ENCODE results near the gene SLC33A1. TPM values are rescaled to one million over a fixed set of nuclear protein-coding genes. Genes with fewer than 3 reads are reported as not detected.

SLC33A1 gene
- total RNA-seq, 1 donor: 36.9 TPM

- Histone ChIP-seq H4K20me1 (ENCODE audit: insufficient read depth, low read length) (peaks cover 25% of the 10 kb centered on the region), H3K4me2 (ENCODE audit: insufficient read depth, low read length) (no peak overlapping the region), H2AFZ (ENCODE audit: low read length) (no peak overlapping the region), H3K4me3 (ENCODE audit: insufficient read depth, low read length) (no peak overlapping the region), H3K36me3 (ENCODE audit: insufficient read depth, low read length) (no peaks in the 10 kb centered on the region), H3K9me3 (ENCODE audit: low read depth, low read length) (no peaks in the 10 kb centered on the region), H3K27me3 (ENCODE audit: insufficient read depth, low read length) (no peaks in the 10 kb centered on the region), H3K4me1 (ENCODE audit: insufficient read depth, low read length) (peaks cover 5% of the 10 kb centered on the region), H3K79me2 (ENCODE audit: insufficient read depth, low read length) (peaks cover 99% of the 10 kb centered on the region), H3K27ac (ENCODE audit: low read depth, low read length) (no peak overlapping the region)
- DNase-seq (ENCODE audit: insufficient read length, low spot score, missing footprints): peak; percentile 62
- no peak for TF ChIP-seq CTCF (IDR thresholded peaks at IDR 0.05; ENCODE audit: extremely low read depth, low read depth, low read length)
Measured at GRCh38 chr3:155876037-155876436, 21.8 kb upstream of the SLC33A1 start.

DNA sequence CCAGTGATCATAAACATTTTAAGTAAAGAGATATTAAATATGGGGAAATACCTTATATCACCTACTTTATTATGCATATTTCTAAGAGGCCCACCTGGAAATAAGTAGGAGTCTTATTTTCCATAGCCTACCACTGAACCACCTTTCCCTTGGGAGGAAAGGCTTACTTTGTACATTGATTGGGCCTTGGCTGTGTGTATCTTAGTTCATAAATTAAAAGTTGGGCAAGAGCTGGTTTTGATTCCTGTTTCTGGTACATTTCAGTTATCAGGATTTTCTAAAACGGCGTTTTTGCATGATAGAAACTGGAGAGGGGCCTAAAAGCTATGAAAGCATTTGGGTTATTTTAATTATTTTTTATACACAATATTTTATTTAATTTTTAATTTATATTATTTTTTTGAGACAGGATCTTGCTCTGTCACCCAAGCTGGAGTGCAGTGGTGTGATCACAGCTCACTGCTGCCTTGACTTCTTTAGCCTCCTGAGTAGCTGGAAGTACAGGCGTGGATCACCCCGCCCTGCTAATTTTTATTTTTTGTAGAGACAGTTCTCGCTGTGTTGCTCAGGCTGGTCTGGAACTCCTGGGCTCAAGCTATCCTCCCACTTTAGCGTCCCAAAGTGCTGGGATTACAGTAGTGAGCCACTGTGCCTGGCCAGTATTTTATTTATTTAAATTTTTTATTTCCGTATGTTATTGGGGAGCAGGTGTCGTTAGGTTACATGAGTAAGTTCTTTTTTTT is 18.8 kb upstream of the SLC33A1 start:
- Histone ChIP-seq H4K20me1 (ENCODE audit: insufficient read depth, low read length) (peaks cover 22% of the 10 kb centered on the region), H3K4me3 (ENCODE audit: insufficient read depth, low read length) (no peak overlapping the region), H3K4me2 (ENCODE audit: insufficient read depth, low read length) (peak overlapping the region; percentile 89)

DNA sequence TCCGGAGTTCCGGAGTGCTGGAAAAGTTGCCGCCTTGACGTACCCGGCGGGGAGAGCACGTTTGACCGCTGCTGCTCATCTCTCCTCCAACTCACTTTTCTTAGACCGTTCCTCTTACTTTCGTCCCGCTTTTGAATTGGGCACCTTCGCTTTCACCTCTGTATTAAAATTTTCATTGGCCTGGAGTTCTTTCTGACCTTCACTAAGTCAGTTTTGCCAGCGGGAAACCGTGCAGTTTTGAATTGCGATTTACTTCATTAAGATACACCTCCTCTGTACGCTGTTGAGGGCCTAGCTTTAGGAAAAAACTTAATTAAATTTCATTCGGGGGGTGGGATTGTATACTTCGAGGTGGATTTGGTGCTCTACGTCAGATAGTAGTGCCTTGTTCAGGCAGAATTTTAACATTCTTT is 17.5 kb upstream of the SLC33A1 start:
- no peak for TF ChIP-seq CTCF (IDR thresholded peaks at IDR 0.05; ENCODE audit: extremely low read depth, low read depth, low read length)
- peak overlapping the region; percentile 89 for H3K4me2 ChIP-seq (ENCODE audit: insufficient read depth, low read length)
- H3K27me3 ChIP-seq (ENCODE audit: insufficient read depth, low read length): no peaks in the 10 kb centered on the region
- peaks cover 21% of the 10 kb centered on the region for H4K20me1 ChIP-seq (ENCODE audit: insufficient read depth, low read length)
- peaks cover 62% of the 10 kb centered on the region for H3K79me2 ChIP-seq (ENCODE audit: insufficient read depth, low read length)
- no peak for DNase-seq (ENCODE audit: insufficient read length, low spot score, missing footprints)
- H3K36me3 ChIP-seq (ENCODE audit: insufficient read depth, low read length): no peaks in the 10 kb centered on the region
- H2AFZ ChIP-seq (ENCODE audit: low read length): peak overlapping the region; percentile 90
- peak overlapping the region; percentile 94 for H3K4me3 ChIP-seq (ENCODE audit: insufficient read depth, low read length)
- no peaks in the 10 kb centered on the region for H3K9me3 ChIP-seq (ENCODE audit: low read depth, low read length)
- peaks cover 10% of the 10 kb centered on the region for H3K4me1 ChIP-seq (ENCODE audit: insufficient read depth, low read length)
- H3K27ac ChIP-seq (ENCODE audit: low read depth, low read length): peak overlapping the region; percentile 78

More for the DNA sequence above, 18.8 kb upstream of the SLC33A1 start:
- Histone ChIP-seq H2AFZ (ENCODE audit: low read length) (no peak overlapping the region), H3K4me1 (ENCODE audit: insufficient read depth, low read length) (peaks cover 10% of the 10 kb centered on the region), H3K27ac (ENCODE audit: low read depth, low read length) (no peak overlapping the region), H3K36me3 (ENCODE audit: insufficient read depth, low read length) (no peaks in the 10 kb centered on the region), H3K9me3 (ENCODE audit: low read depth, low read length) (no peaks in the 10 kb centered on the region), H3K27me3 (ENCODE audit: insufficient read depth, low read length) (no peaks in the 10 kb centered on the region), H3K79me2 (ENCODE audit: insufficient read depth, low read length) (peaks cover 76% of the 10 kb centered on the region)
- DNase-seq (ENCODE audit: insufficient read length, low spot score, missing footprints): no peak
- no peak for TF ChIP-seq CTCF (IDR thresholded peaks at IDR 0.05; ENCODE audit: extremely low read depth, low read depth, low read length)

DNA sequence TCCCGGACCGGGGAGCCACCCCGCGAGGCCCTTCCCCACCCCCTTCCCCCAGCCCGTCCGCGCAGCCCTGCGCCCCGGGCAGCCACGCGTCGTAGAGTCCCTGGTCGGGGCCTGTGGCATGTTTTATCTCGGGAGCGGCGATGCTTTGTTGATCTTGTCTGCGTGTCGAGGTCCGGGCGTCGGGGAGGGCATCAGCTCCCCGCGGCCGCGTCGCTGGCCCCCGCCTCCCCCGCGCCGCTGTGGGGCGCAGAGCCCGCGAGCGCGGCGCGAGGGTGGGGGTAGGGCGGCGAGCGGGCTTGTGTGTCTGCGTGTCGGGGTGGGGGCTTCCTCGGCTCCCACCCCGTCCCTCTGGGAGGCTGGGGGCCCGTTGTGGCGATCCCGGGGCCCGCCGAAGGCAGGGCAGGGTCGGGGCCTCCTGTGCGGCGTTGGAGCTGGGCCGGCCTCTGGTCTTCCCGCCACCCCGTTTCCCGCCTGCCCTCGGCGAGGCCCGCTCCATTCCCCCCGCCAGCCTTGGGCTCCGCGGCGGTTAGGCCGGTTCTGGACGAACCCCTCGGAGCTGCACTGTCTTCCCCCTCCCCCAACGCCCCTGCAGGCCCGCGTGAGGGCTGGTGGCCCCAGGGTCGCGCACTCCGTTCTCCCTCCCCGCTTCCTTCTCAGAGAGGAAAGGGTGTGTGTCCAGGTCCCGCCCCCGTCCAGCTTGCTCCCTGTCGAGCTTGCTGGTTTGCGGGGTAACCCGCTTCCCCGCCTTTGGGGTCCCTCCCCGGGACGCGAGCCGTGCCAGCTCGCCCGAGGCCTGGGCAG is 16.9 kb upstream of the SLC33A1 start:
- H3K36me3 ChIP-seq (ENCODE audit: insufficient read depth, low read length): no peaks in the 10 kb centered on the region
- H4K20me1 ChIP-seq (ENCODE audit: insufficient read depth, low read length): peaks cover 16% of the 10 kb centered on the region
- peaks cover 10% of the 10 kb centered on the region for H3K4me1 ChIP-seq (ENCODE audit: insufficient read depth, low read length)
- H2AFZ ChIP-seq (ENCODE audit: low read length): peak overlapping the region; percentile 90
- H3K4me2 ChIP-seq (ENCODE audit: insufficient read depth, low read length): peak overlapping the region; percentile 89
- no peaks in the 10 kb centered on the region for H3K27me3 ChIP-seq (ENCODE audit: insufficient read depth, low read length)
- H3K9me3 ChIP-seq (ENCODE audit: low read depth, low read length): no peaks in the 10 kb centered on the region
- DNase-seq (ENCODE audit: insufficient read length, low spot score, missing footprints): peak; percentile 85
- peak overlapping the region; percentile 78 for H3K27ac ChIP-seq (ENCODE audit: low read depth, low read length)
- H3K4me3 ChIP-seq (ENCODE audit: insufficient read depth, low read length): peak overlapping the region; percentile 94
- peaks cover 56% of the 10 kb centered on the region for H3K79me2 ChIP-seq (ENCODE audit: insufficient read depth, low read length)
- no peak for TF ChIP-seq CTCF (IDR thresholded peaks at IDR 0.05; ENCODE audit: extremely low read depth, low read depth, low read length)

All from osteoblast (primary cell).